ENCODE measurements around the gene ADSS1.

ADSS1 gene

DNA sequence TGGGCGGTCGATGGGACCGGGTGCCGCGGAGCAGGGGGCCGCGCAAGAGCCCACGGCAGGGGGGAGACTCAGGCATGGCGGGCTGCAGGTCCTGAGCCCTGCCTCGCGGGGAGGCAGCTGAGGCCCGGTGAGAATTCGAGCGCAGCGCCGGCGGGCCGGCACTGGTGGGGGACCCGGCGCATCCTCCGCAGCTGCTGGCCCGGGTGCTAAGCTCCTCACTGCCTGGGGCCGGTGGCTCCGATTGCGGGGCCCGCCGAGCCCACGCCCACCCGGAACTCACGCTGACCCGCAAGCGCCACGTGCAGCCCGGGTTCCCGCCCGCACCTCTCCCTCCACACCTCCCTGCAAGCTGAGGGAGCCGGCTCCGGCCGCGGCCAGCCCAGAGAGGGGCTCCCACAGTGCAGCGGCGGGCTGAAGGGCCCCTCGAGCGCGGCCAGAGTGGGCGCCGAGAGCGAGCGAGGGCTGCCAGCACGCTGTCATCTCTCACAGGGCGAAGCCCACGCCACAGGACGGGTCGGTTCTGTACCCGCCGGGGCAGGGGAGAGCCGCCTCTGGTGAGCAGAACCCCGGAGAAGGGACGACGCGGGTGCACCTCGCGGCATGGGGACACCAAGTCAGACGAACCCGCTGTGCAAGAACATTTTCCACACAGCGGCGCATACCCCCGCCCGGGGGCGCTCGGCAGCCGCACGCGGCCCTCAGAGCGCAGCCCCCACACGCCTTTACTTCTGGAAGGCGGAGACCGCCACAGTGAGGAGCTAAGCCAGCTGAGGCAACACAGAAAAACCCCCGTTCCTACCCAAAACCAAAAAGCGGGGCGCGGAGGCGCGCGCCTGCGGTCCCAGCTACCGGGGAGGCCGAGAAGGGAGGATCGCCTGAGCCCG, 27.8 kb downstream of the ADSS1 start:
- TF ChIP-seq, protein P1, sequence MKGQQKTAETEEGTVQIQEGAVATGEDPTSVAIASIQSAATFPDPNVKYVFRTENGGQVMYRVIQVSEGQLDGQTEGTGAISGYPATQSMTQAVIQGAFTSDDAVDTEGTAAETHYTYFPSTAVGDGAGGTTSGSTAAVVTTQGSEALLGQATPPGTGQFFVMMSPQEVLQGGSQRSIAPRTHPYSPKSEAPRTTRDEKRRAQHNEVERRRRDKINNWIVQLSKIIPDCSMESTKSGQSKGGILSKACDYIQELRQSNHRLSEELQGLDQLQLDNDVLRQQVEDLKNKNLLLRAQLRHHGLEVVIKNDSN (IDR thresholded peaks at IDR 0.05): no peak
- TF ChIP-seq REST (IDR thresholded peaks at IDR 0.05; ENCODE audit: low read depth) (no peak), TAF1 (IDR thresholded peaks at IDR 0.05; ENCODE audit: low read depth) (no peak), ZBTB7A (IDR thresholded peaks at IDR 0.05; ENCODE audit: low read depth) (no peak), YY1 (IDR thresholded peaks at IDR 0.05; ENCODE audit: low read depth) (no peak), RAD21 (IDR thresholded peaks at IDR 0.05; ENCODE audit: low read depth) (no peak), CREB1 (IDR thresholded peaks at IDR 0.05; ENCODE audit: low read depth) (no peak), TEAD4 (IDR thresholded peaks at IDR 0.05) (no peak), NFIC (IDR thresholded peaks at IDR 0.05) (no peak), TCF12 (IDR thresholded peaks at IDR 0.05; ENCODE audit: low read depth) (no peak), CEBPB (IDR thresholded peaks at IDR 0.05) (no peak)
- TF ChIP-seq, protein P2, sequence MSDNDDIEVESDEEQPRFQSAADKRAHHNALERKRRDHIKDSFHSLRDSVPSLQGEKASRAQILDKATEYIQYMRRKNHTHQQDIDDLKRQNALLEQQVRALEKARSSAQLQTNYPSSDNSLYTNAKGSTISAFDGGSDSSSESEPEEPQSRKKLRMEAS (IDR thresholded peaks at IDR 0.05): no peak

DNA sequence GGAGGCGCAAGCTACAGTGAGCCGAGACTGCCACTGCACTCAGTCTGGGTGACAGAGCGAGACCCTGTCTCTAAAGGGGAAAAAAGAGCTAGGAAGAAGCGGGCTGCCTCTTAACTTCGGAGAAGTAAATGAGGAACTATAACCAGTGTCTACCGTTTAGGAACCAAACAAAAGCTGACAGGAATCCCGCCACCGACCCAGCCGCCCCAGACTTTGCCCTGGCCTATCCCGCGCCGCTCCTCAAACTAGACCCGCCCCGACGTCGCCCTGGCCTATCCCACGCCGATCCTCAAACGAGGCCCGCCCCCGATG, 28.4 kb downstream of the ADSS1 start:
- no peak for TF ChIP-seq TCF12 (IDR thresholded peaks at IDR 0.05; ENCODE audit: low read depth)
- TF ChIP-seq RAD21 (IDR thresholded peaks at IDR 0.05; ENCODE audit: low read depth): no peak
- TF ChIP-seq EP300 (IDR thresholded peaks at IDR 0.05; ENCODE audit: borderline replicate concordance): no peak
- no peak for TF ChIP-seq EGR1 (IDR thresholded peaks at IDR 0.05)
- no peak for TF ChIP-seq TAF1 (IDR thresholded peaks at IDR 0.05; ENCODE audit: low read depth)
- no peak for TF ChIP-seq ZBTB7A (IDR thresholded peaks at IDR 0.05; ENCODE audit: low read depth)
- no peak for TF ChIP-seq NFIC (IDR thresholded peaks at IDR 0.05)
- no peak for TF ChIP-seq TEAD4 (IDR thresholded peaks at IDR 0.05)

DNA sequence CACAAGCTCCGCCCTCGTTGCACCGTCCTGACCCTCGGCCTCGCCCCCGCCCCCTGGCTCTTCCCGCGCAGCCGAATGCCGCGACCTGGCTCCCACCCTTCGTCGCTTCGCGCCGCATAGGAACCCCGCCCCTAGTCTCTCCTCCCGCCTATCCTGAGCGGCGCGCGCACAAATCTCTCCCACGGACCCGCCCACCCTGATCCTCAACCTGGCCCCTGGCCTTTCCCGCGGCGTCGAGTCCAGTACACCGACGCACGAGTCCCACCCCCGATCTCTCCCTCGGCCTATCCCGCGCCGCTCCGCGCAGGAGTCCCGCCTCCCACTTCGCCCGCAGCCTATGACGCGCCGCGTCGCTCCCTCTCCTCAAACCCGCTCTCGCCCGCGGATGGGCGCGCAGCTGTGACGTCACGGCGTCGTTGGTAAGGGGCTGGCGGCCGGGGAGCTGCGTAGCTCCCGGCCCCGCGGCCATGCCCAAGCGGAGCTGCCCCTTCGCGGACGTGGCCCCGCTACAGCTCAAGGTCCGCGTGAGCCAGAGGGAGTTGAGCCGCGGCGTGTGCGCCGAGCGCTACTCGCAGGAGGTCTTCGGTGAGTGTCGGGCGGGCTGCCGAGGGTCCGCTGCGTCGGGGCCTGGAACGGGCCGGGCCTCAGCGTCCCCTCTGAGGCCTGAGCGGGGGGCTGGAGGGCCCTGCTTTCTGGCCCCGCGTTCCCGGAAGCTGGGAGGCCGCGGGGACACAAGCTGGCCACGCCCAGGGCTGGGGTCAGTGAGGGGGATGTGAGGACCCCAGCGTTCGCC, 28.9 kb downstream of the ADSS1 start, which contains the start of gene SIVA1:
SIVA1 (plus strand) TSS at position 413 of the 793 bp plus-strand sequence; CDS start at position 468, 55 bp downstream.
- no peak for TF ChIP-seq REST (IDR thresholded peaks at IDR 0.05; ENCODE audit: low read depth)
- TF ChIP-seq CREB1 (IDR thresholded peaks at IDR 0.05; ENCODE audit: low read depth): peak; percentile 95
- TF ChIP-seq, protein P1 (IDR thresholded peaks at IDR 0.05): peak; percentile 14; the same call in 1 of the 2 replicates
- no peak for TF ChIP-seq CEBPB (IDR thresholded peaks at IDR 0.05)
- TF ChIP-seq ZBTB7A (IDR thresholded peaks at IDR 0.05; ENCODE audit: low read depth): peak; percentile 95
- TF ChIP-seq, protein P2 (IDR thresholded peaks at IDR 0.05): peak; percentile 63; the same call in 1 of the 2 replicates
- peak; percentile 4; the same call in 1 of the 2 replicates for TF ChIP-seq NFIC (IDR thresholded peaks at IDR 0.05)
- peak; percentile 83 for TF ChIP-seq YY1 (IDR thresholded peaks at IDR 0.05; ENCODE audit: low read depth)
- TF ChIP-seq TAF1 (IDR thresholded peaks at IDR 0.05; ENCODE audit: low read depth): peak; percentile 79
- peak; percentile 30; the same call in 1 of the 2 replicates for TF ChIP-seq TEAD4 (IDR thresholded peaks at IDR 0.05)
- no peak for TF ChIP-seq EP300 (IDR thresholded peaks at IDR 0.05; ENCODE audit: borderline replicate concordance)
- TF ChIP-seq TCF12 (IDR thresholded peaks at IDR 0.05; ENCODE audit: low read depth): no peak; the same call in 1 of the 2 replicates

DNA sequence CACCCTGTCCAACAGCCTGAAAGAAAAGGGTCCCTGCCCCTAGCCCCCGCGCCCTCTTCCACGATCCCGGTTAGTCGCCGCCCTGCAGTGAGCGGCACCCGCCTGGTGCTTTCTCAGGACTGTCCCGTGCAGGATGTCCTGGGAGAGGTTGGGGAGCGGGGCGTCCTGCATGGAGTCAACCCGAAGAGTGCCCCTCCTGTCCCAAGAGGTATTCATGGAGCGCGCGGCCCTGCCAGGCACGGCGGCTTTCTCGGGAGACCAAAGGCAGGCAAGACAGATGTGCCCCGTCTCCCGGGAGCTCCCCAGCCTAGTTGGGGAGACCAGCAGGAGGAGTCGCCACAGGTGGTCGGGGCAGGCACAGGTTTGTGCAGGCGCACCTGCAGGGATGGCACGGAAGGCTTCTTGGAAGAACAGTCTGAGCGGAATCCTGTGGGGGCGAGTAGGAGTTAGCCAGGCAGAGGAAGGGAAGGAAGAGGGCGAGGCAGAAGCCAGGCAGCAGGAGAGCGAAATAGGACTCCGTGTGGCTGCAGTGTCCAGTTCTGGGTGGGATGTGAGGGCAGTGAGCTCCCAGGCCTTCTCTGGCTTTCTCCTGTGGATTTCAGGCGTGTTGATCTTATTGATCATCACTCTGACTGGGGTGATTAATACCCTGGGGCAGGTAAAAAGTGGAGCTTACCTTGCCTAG, 29.6 kb downstream of the ADSS1 start:
- TF ChIP-seq TEAD4 (IDR thresholded peaks at IDR 0.05) (no peak), YY1 (IDR thresholded peaks at IDR 0.05; ENCODE audit: low read depth) (no peak), EP300 (IDR thresholded peaks at IDR 0.05; ENCODE audit: borderline replicate concordance) (no peak), FOXM1 (IDR thresholded peaks at IDR 0.05; ENCODE audit: borderline replicate concordance, low read depth) (no peak), TCF12 (IDR thresholded peaks at IDR 0.05; ENCODE audit: low read depth) (no peak), RAD21 (IDR thresholded peaks at IDR 0.05; ENCODE audit: low read depth) (no peak), NFIC (IDR thresholded peaks at IDR 0.05) (no peak), TAF1 (IDR thresholded peaks at IDR 0.05; ENCODE audit: low read depth) (no peak), CREB1 (IDR thresholded peaks at IDR 0.05; ENCODE audit: low read depth) (no peak), EGR1 (IDR thresholded peaks at IDR 0.05) (no peak), REST (IDR thresholded peaks at IDR 0.05; ENCODE audit: low read depth) (no peak), ZBTB7A (IDR thresholded peaks at IDR 0.05; ENCODE audit: low read depth) (no peak), CEBPB (IDR thresholded peaks at IDR 0.05) (no peak)
- TF ChIP-seq, protein P1 (IDR thresholded peaks at IDR 0.05): no peak
